ENCODE data around the gene ZDHHC22.

DNA sequence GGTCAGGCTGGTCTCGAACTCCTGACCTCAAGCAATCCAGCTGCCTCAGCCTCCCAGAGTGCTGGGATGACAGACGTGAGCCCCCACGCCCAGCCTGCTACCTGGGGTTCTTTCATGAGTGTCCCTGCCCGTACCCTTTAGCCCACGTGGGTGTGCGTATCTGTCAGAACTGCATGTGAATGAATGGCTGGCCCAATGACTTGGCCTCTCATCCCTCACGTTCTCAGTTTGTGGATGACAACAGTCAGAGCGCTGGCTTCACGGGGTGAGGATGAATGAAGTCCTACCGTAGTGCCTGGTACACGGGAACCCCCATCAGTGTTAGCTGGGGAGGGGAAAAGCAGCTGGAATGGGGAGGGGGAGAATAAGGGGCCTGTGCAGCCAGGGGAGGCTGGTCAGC is 16.1 kb upstream of the ZDHHC22 start:
- TF ChIP-seq POLR2A (IDR thresholded peaks at IDR 0.05) = no peak
- TF ChIP-seq CTCF (IDR thresholded peaks at IDR 0.05) = no peak

All from testis (tissue), 2 donors.